Sigmoid colon (tissue), 7 donors: ENCODE results near the gene RPUSD4. TPM values are rescaled to one million over a fixed set of nuclear protein-coding genes. Genes with fewer than 3 reads are reported as not detected.

Experiments used
- DNase-seq: peaks from one replicate; pipeline ENCODE4 v3.0.0-alpha.2; 2019
- H3K27ac ChIP-seq, 4 donors: fragments of 200-600 bp; sonication (generic); one replicate each; pipeline ENCODE4 v1.5.1; 2016 to 2019; ENCODE audit warnings: mild to moderate bottlenecking in 1 of 4
- H3K27me3 ChIP-seq, 3 donors: fragments of 200-600 bp; sonication (generic); one replicate each; pipeline ENCODE4 v1.5.1; 2019; ENCODE audit warnings: mild to moderate bottlenecking in 1 of 3
- H3K36me3 ChIP-seq, 4 donors: fragments of 200-600 bp; sonication (generic); one replicate each; pipeline ENCODE4 v1.5.1; 2016 to 2019
- H3K4me1 ChIP-seq, 4 donors: fragments of 200-600 bp; sonication (generic); one replicate each; pipeline ENCODE4 v1.5.1; 2017 to 2019
- H3K4me3 ChIP-seq, 4 donors: fragments of 200-600 bp; sonication (generic); one replicate each; pipeline ENCODE4 v1.5.1; 2017 to 2019; ENCODE audit warnings: mild to moderate bottlenecking in 2 of 4, moderate library complexity in 1 of 4
- H3K9me3 ChIP-seq, 4 donors: fragments of 200-600 bp in 3 of 4; sonication (generic) in 3 of 4; one replicate each; pipeline versions ENCODE4 v1.5.1 to v1.6.1; 2013 to 2019
- CTCF ChIP-seq, 4 experiments: fragments of 450-650 bp in 3 of 4; fragments of 200-600 bp in 1 of 4; IDR thresholded peaks; one replicate each; pipeline ENCODE4 v1.5.1; 2016 to 2019; ENCODE audit warnings: antibody characterized with exemption in 4 of 4, mild to moderate bottlenecking in 3 of 4, moderate library complexity in 2 of 4
- EP300 ChIP-seq, 4 donors: sonication (generic); formaldehyde crosslinking; IDR thresholded peaks; one replicate each; pipeline ENCODE4 v1.6.1; 2017; ENCODE audit warnings: antibody characterized with exemption in 4 of 4
- POLR2A ChIP-seq, 2 donors: fragments of 450-650 bp; IDR thresholded peaks; one replicate each; pipeline ENCODE4 v1.6.1; 2016; ENCODE audit warnings: antibody characterized with exemption in 2 of 2, mild to moderate bottlenecking in 2 of 2, moderate library complexity in 2 of 2
- POLR2AphosphoS5 ChIP-seq, 4 donors: sonication (generic); formaldehyde crosslinking; IDR thresholded peaks; one replicate each; pipeline ENCODE4 v1.6.1; 2017; ENCODE audit warnings: antibody characterized with exemption in 4 of 4
- WGBS, 2 donors: extraction: QIAGEN DNeasy Blood & Tissue Kit; methylation state at CpG; one replicate each; pipeline ENCODE4 v1.1.7; 2013; 5-methylcytosine and 5-hydroxymethylcytosine counted together
- intact Hi-C: fragments of 100-400 bp; cut with DNase I; formaldehyde crosslinking; loops from one replicate; pipeline ENCODE4 v1.15.1; 2023
- polyA plus RNA-seq, 3 donors: library from polyadenylated mRNA; stranded (reverse); fragments of 200-250 nt; gene quantifications; one replicate each; pipeline ENCODE4 v1.2.3, GENCODE V29; 2013
- total RNA-seq, 4 donors: library from RNA; depleted of rRNA; stranded (reverse); fragments of >200 nt; gene quantifications; one replicate each; pipeline ENCODE4 v1.1.0, GENCODE V29; 2016
- donor health status: healthy with polysubstance abuse.
- donor health status: Bipolar disorder and iron deficiency.
- donor health status: healthy.

The RPUSD4 gene
- total and polyA plus RNA-seq, 7 donors, result 7.9 to 24.4 (median 16.0) TPM

GRCh38 chr11:126159719-126160344 is 51.6 kb downstream of the RPUSD4 start:
- WGBS, 2 donors, result 89 to 90% methylated on average over 19 of the region's 19 CpGs
- Histone ChIP-seq H3K9me3 (no peaks in the 10 kb centered on the region), H3K36me3 (no peaks in the 10 kb centered on the region), H3K27me3 (no peaks in the 10 kb centered on the region), H3K4me1 (peaks cover 2 to 27% (median 26%) of the 10 kb centered on the region in 4 donors), H3K27ac (no peak overlapping the region), H3K4me3 (no peak overlapping the region)
- TF ChIP-seq CTCF (IDR thresholded peaks at IDR 0.05) (no peak), POLR2A (IDR thresholded peaks at IDR 0.05) (no peak), POLR2AphosphoS5 (IDR thresholded peaks at IDR 0.05) (no peak), EP300 (IDR thresholded peaks at IDR 0.05) (no peak)
- intact Hi-C loops, result loop anchor here (5.0 kb wide), 1 partner anchor 98 kb away; the partner anchor contains the start of gene CDON
- DNase-seq, result no peak

GRCh38 chr11:126158054-126158791 is 53.2 kb downstream of the RPUSD4 start:
- no peaks in the 10 kb centered on the region for H3K36me3 ChIP-seq
- peaks cover 0 to 11% (median 11%) of the 10 kb centered on the region in 4 donors for H3K4me1 ChIP-seq
- no peaks in the 10 kb centered on the region for H3K27me3 ChIP-seq
- H3K9me3 ChIP-seq, result no peaks in the 10 kb centered on the region
- no peak overlapping the region for H3K4me3 ChIP-seq
- no peak for TF ChIP-seq POLR2AphosphoS5 (IDR thresholded peaks at IDR 0.05)
- no peak for TF ChIP-seq POLR2A (IDR thresholded peaks at IDR 0.05)
- no peak for TF ChIP-seq CTCF (IDR thresholded peaks at IDR 0.05)
- TF ChIP-seq EP300 (IDR thresholded peaks at IDR 0.05), result no peak
- H3K27ac ChIP-seq, result no peak overlapping the region
- 59 to 71% methylated on average over 8 of the region's 8 CpGs for WGBS, 2 donors
- intact Hi-C loops, result no loop called here
- no peak for DNase-seq

- TF ChIP-seq EP300 (IDR thresholded peaks at IDR 0.05) (no peak), CTCF (IDR thresholded peaks at IDR 0.05) (no peak), POLR2AphosphoS5 (IDR thresholded peaks at IDR 0.05) (no peak), POLR2A (IDR thresholded peaks at IDR 0.05) (no peak)
- intact Hi-C loops, result no loop called here
- Histone ChIP-seq H3K4me3 (no peak overlapping the region), H3K4me1 (peaks cover 0 to 4% (median 4%) of the 10 kb centered on the region in 4 donors), H3K9me3 (no peaks in the 10 kb centered on the region), H3K27me3 (no peaks in the 10 kb centered on the region), H3K36me3 (no peaks in the 10 kb centered on the region), H3K27ac (no peak overlapping the region)
- DNase-seq, result no peak
- 84 to 89% methylated on average over 7 of the region's 7 CpGs for WGBS, 2 donors
Observed at GRCh38 chr11:126157326-126158030, 54.0 kb downstream of the RPUSD4 start.

- Histone ChIP-seq H3K4me1 (no peaks in the 10 kb centered on the region), H3K9me3 (no peaks in the 10 kb centered on the region), H3K36me3 (no peaks in the 10 kb centered on the region), H3K27ac (no peak overlapping the region), H3K4me3 (no peak overlapping the region), H3K27me3 (no peaks in the 10 kb centered on the region)
- 86 to 89% methylated on average over 8 of the region's 8 CpGs for WGBS, 2 donors
- TF ChIP-seq EP300 (IDR thresholded peaks at IDR 0.05), result no peak
- TF ChIP-seq POLR2AphosphoS5 (IDR thresholded peaks at IDR 0.05), result no peak
- TF ChIP-seq POLR2A (IDR thresholded peaks at IDR 0.05), result no peak
- no peak for TF ChIP-seq CTCF (IDR thresholded peaks at IDR 0.05)
- DNase-seq, result no peak
- intact Hi-C loops, result no loop called here
Observed at GRCh38 chr11:126156814-126157213, 54.6 kb downstream of the RPUSD4 start.
